ENCODE data around the gene FBH1.

- TF ChIP-seq CTCF (IDR thresholded peaks at IDR 0.05; ENCODE audit: low read depth, low read length) (no peak), POLR2A (IDR thresholded peaks at IDR 0.05; ENCODE audit: extremely low read depth, insufficient read length) (no peak), MYC (IDR thresholded peaks at IDR 0.05; ENCODE audit: low read depth, low read length) (no peak)
Measured at GRCh38 chr10:5971886-5972285, 81.8 kb downstream of the FBH1 start.

Measured in NB4 (cell line).